ENCODE data around the gene ACAD9. TPM values are rescaled to one million over a fixed set of nuclear protein-coding genes. Genes with fewer than 3 reads are reported as not detected.
A peak's percentile ranks its signal among the peaks of the same experiment; 100 is the strongest.
"Not testable (repeated sequence)": the region's sequence is repeated elsewhere in the genome, so short reads cannot be mapped to it uniquely, and the experiment has no call there.

Gene ACAD9
- total and polyA plus RNA-seq, 9 of the 15 experiments (the other 6 are each of a cell fraction or from before 2014, with no cell fraction given): 10.2 to 32.6 (median 22.8) TPM

GRCh38 chr3:128864849-128865804 is 14.3 kb upstream of the ACAD9 start:
- DNase-seq (ENCODE audit: extremely low read depth in 1 of 4, low spot score in 3 of 4) (peak; percentile 46 to 90 (median 60)), ATAC-seq (peak; percentile 91), FAIRE-seq (peak; percentile 99)
- H3K9ac ChIP-seq (ENCODE audit: insufficient read depth in 1 of 2, low read depth in 2 of 2, low read length in 2 of 2): peak overlapping the region in 1 of 2 experiments; percentile 78; a peak in 1 of 4 replicates
- H3K4me3 ChIP-seq; intact Hi-C loops (cut with micrococcal nuclease); H3K27me3 ChIP-seq (ENCODE audit: control insufficient read depth in 2 of 2, insufficient read depth in 2 of 2, low read length in 2 of 2); H3K9me1 ChIP-seq (ENCODE audit: control insufficient read depth, insufficient read depth, low read length); H4K20me1 ChIP-seq (replicated peaks; ENCODE audit: control insufficient read depth, insufficient read depth, low read length); H3K36me3 ChIP-seq (ENCODE audit: control insufficient read depth, insufficient read depth, low read length); H3K9me3 ChIP-seq (replicated peaks; ENCODE audit: control insufficient read depth, insufficient read depth, low read depth, low read length); CTCF ChIA-PET (ENCODE audit: low intra/inter-chr PET ratio); POLR2A ChIA-PET; BruUV-seq (replicated peaks); H3K79me2 ChIP-seq (ENCODE audit: control insufficient read depth, insufficient read depth, low read length): not testable (repeated sequence)
- H2AFZ ChIP-seq (ENCODE audit: low read depth, low read length): peak overlapping the region; percentile 55; the same call in 1 of the 2 replicates
- 12% methylated on average over 18 of the region's 25 CpGs for WGBS (ENCODE audit: insufficient coverage, low coverage, missing lambda C conversion rate)
- peak overlapping the region; percentile 10; the same call in 1 of the 2 replicates for H3K4me2 ChIP-seq (ENCODE audit: insufficient read depth, low read length)
- in situ Hi-C loops (cut with MboI): loop anchor here (5.0 kb wide), 1 partner anchor 617 kb away; no protein-coding TSS in a partner anchor
- H3K4me1 ChIP-seq (replicated peaks in 1 of 2; ENCODE audit: control insufficient read depth in 2 of 2, insufficient read depth in 2 of 2, low read length in 2 of 2): peaks cover 10 to 13% of the 10 kb centered on the region in 2 experiments
- peak overlapping the region; percentile 51; the same call in 2 of the 3 replicates for H3K27ac ChIP-seq (ENCODE audit: extremely low read depth, low read depth, low read length)
- TF ChIP-seq HMBOX1 (IDR thresholded peaks at IDR 0.05) (0 out of 2 replicates have a peak, but pooled peaks have one; percentile 32), MAX (CRISPR knock-in tag; IDR thresholded peaks at IDR 0.05) (peak; percentile 48), MEIS2 (IDR thresholded peaks at IDR 0.05; ENCODE audit: partially characterized antibody) (peak; percentile 16), POLR2AphosphoS5 (IDR thresholded peaks at IDR 0.05; ENCODE audit: control insufficient read depth, insufficient read depth, low read depth, low read length) (peak; percentile 24; the same call in 1 of the 2 replicates), GATA2 (CRISPR knock-in tag; IDR thresholded peaks at IDR 0.05) (0 out of 2 replicates have a peak, but pooled peaks have one; percentile 45), EP400 (IDR thresholded peaks at IDR 0.05) (0 out of 2 replicates have a peak, but pooled peaks have one; percentile 37), E2F6 (IDR thresholded peaks at IDR 0.05; ENCODE audit: borderline replicate concordance in 1 of 2, extremely low read depth in 1 of 2, insufficient read depth in 1 of 2, insufficient read length in 1 of 2, low read depth in 1 of 2, low read length in 1 of 2, poor library complexity in 1 of 2, severe bottlenecking in 1 of 2) (peak in 1 of 2 experiments; percentile 16), BCOR (IDR thresholded peaks at IDR 0.05) (0 out of 2 replicates have a peak, but pooled peaks have one; percentile 13), NFIC (IDR thresholded peaks at IDR 0.05) (peak; percentile 98), RFX1 (IDR thresholded peaks at IDR 0.05) (peak; percentile 96), L3MBTL2 (IDR thresholded peaks at IDR 0.05) (peak; percentile 59), MNT (conservative IDR thresholded peaks at IDR 0.05) (peak in 1 of 2 experiments; percentile 79; a peak in 3 of 4 replicates), ATF7 (IDR thresholded peaks at IDR 0.05) (0 out of 2 replicates have a peak, but pooled peaks have one; percentile 20), TAL1 (IDR thresholded peaks at IDR 0.05) (peak; percentile 7; the same call in 1 of the 2 replicates)
